K562 (cell line): ENCODE measurements around the gene XRCC2. TPM values are rescaled to one million over a fixed set of nuclear protein-coding genes. Genes with fewer than 3 reads are reported as not detected.

Experiments
- BRCA1 ChIP-seq, 2 experiments: fragments of 450-650 bp in 1 of 2; sonication (generic) in 1 of 2; formaldehyde crosslinking in 1 of 2; IDR thresholded peaks; 2 replicates each; pipeline versions ENCODE4 v1.5.0 to v1.6.1; 2017 to 2020; ENCODE audit warnings: mild to moderate bottlenecking in 1 of 2, missing genetic modification reagents in 1 of 2
- CEBPB ChIP-seq: fragments of 450-650 bp; IDR thresholded peaks from 2 replicates; pipeline ENCODE4 v1.6.1; 2016; ENCODE audit warnings: missing genetic modification characterization, missing compliant biosample characterization
- FOXK2 ChIP-seq, 2 experiments: fragments of 450-650 bp; IDR thresholded peaks in 1 of 2; conservative IDR thresholded peaks in 1 of 2; 2 replicates each; pipeline ENCODE4 v1.6.1; 2016; ENCODE audit warnings: low read depth in 2 of 2, mild to moderate bottlenecking in 1 of 2
- JUND ChIP-seq, 2 experiments: IDR thresholded peaks; 2 replicates in 1 of 2; 3 replicates in 1 of 2; pipeline ENCODE4 v1.6.1; 2011; ENCODE audit warnings: borderline replicate concordance in 2 of 2, low read depth in 2 of 2, low read length in 2 of 2, improper control_type of control experiment in 1 of 2, missing biosample characterization in 1 of 2, missing genetic modification characterization in 1 of 2, missing genetic modification reagents in 1 of 2
- TARDBP ChIP-seq: fragments of 450-650 bp; IDR thresholded peaks from 2 replicates; pipeline ENCODE4 v1.6.1; 2016
- ZBTB8A ChIP-seq: fragments of 450-650 bp; IDR thresholded peaks from 2 replicates; pipeline ENCODE4 v1.6.1; 2018; ENCODE audit warnings: mild to moderate bottlenecking, moderate library complexity; ENCODE audit not compliant: partially characterized antibody
- ZKSCAN1 ChIP-seq: fragments of 150-350 bp; IDR thresholded peaks from 2 replicates; pipeline ENCODE4 v1.6.1; 2016; ENCODE audit warnings: low read depth, low read length
- ZKSCAN8 ChIP-seq: fragments of 200-800 bp; sonication (Bioruptor generic); IDR thresholded peaks from 2 replicates; pipeline ENCODE4 v1.6.1; 2016; ENCODE audit warnings: missing genetic modification characterization, missing compliant biosample characterization
- polyA plus RNA-seq, 8 experiments: library from polyadenylated mRNA; depleted of rRNA in 4 of 8; stranded (reverse) in 5 of 8; unstranded in 3 of 8; fragments of >200 nt; fragmentation: Nextera tagmentation in 2 of 8; fragmentation: Illumina TruSeq in 1 of 8; extraction: Ambion mirVana in 2 of 8; extraction: Trizol in 1 of 8; gene quantifications; 2 replicates each; pipeline versions ENCODE4 v1.2.1 to v1.2.3, GENCODE V29; 2011 to 2014; ENCODE audit warnings: inconsistent platforms in 1 of 8, missing spikeins in 1 of 8
- total RNA-seq, 7 experiments: library from RNA; depleted of rRNA in 6 of 7; stranded (reverse); fragments of >200 nt in 6 of 7; fragmentation: Illumina TruSeq in 2 of 7; extraction: Trizol in 2 of 7; gene quantifications; 2 replicates each; pipeline versions ENCODE4 v1.2.1 to v1.2.3, GENCODE V29; 2011 to 2021; ENCODE audit warnings: low replicate concordance in 1 of 7
- TF ChIP-seq, protein P1 (sequence below): fragments of 250-450 bp; sonication (Bioruptor Pico); IDR thresholded peaks from 2 replicates; pipeline ENCODE4 v1.5.0; 2021; ENCODE audit warnings: mild to moderate bottlenecking, borderline replicate concordance

The XRCC2 gene
- total and polyA plus RNA-seq, 9 of the 15 experiments (the other 6 are each of a cell fraction or from before 2014, with no cell fraction given): 16.2 to 58.0 (median 39.8) TPM

GRCh38 chr7:152617056-152617455, 58.9 kb downstream of the XRCC2 start (continued):
- TF ChIP-seq, protein P1, sequence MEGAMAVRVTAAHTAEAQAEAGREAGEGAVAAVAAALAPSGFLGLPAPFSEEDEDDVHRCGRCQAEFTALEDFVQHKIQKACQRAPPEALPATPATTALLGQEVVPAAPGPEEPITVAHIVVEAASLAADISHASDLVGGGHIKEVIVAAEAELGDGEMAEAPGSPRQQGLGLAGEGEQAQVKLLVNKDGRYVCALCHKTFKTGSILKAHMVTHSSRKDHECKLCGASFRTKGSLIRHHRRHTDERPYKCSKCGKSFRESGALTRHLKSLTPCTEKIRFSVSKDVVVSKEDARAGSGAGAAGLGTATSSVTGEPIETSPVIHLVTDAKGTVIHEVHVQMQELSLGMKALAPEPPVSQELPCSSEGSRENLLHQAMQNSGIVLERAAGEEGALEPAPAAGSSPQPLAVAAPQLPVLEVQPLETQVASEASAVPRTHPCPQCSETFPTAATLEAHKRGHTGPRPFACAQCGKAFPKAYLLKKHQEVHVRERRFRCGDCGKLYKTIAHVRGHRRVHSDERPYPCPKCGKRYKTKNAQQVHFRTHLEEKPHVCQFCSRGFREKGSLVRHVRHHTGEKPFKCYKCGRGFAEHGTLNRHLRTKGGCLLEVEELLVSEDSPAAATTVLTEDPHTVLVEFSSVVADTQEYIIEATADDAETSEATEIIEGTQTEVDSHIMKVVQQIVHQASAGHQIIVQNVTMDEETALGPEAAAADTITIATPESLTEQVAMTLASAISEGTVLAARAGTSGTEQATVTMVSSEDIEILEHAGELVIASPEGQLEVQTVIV (CRISPR knock-in tag): no peak
- no peak for TF ChIP-seq ZKSCAN8 (CRISPR knock-in tag)
- peak; percentile 75; the same call in 1 of the 2 replicates for TF ChIP-seq JUND (IDR thresholded peaks at IDR 0.05; ENCODE audit: borderline replicate concordance, low read depth, low read length)
- TF ChIP-seq JUND (tag; IDR thresholded peaks at IDR 0.05; ENCODE audit: borderline replicate concordance, low read depth, low read length): peak; percentile 84; the same call in 1 of the 3 replicates
- TF ChIP-seq ZBTB8A: no peak
- TF ChIP-seq FOXK2 (conservative IDR thresholded peaks at IDR 0.05 in 1 of 2, IDR thresholded peaks at IDR 0.05 in 1 of 2; ENCODE audit: low read depth in 2 of 2): no peak
- peak; percentile 32; the same call in 1 of the 2 replicates for TF ChIP-seq CEBPB
- TF ChIP-seq BRCA1 (IDR thresholded peaks at IDR 0.05): no peak
- no peak for TF ChIP-seq BRCA1 (CRISPR knock-in tag; IDR thresholded peaks at IDR 0.05)
- no peak for TF ChIP-seq TARDBP
- TF ChIP-seq ZKSCAN1: no peak
